H9 (cell line): ENCODE measurements around the gene FOXN1. TPM values are rescaled to one million over a fixed set of nuclear protein-coding genes. Genes with fewer than 3 reads are reported as not detected.
A peak's percentile ranks its signal among the peaks of the same experiment; 100 is the strongest.

Experiments
- DNase-seq: peaks from one replicate; pipeline ENCODE4 v3.0.0-alpha.2; 2017
- H2AFZ ChIP-seq: one replicate; pipeline ENCODE4 v1.6.1; 2013; ENCODE audit warnings: mild to moderate bottlenecking, low read length, control low read depth, moderate library complexity
- H2AK5ac ChIP-seq: 2 replicates; pipeline ENCODE4 v1.6.1; 2013; ENCODE audit warnings: low read length, control low read depth, mixed read lengths; ENCODE audit not compliant: insufficient read length
- H2BK120ac ChIP-seq: one replicate; pipeline ENCODE4 v1.6.1; 2013; ENCODE audit warnings: low read depth, mild to moderate bottlenecking, low read length, control low read depth, inconsistent platforms; ENCODE audit not compliant: poor library complexity, severe bottlenecking
- H2BK12ac ChIP-seq: 2 replicates; pipeline ENCODE4 v1.6.1; 2013; ENCODE audit warnings: low read length, control low read depth, mixed read lengths, low read depth; ENCODE audit not compliant: insufficient read length
- H2BK15ac ChIP-seq: 2 replicates; pipeline ENCODE4 v1.6.1; 2013; ENCODE audit warnings: low read depth, low read length, control low read depth
- H2BK20ac ChIP-seq: one replicate; pipeline ENCODE4 v1.6.1; 2013; ENCODE audit warnings: low read depth, mild to moderate bottlenecking, low read length, control low read depth, inconsistent platforms; ENCODE audit not compliant: poor library complexity, severe bottlenecking
- H2BK5ac ChIP-seq: 2 replicates; pipeline ENCODE4 v1.6.1; 2013; ENCODE audit warnings: low read length, control low read depth, mixed read lengths; ENCODE audit not compliant: insufficient read length
- H3K14ac ChIP-seq: 2 replicates; pipeline ENCODE4 v1.6.1; 2013; ENCODE audit warnings: low read length, control low read depth; ENCODE audit not compliant: insufficient read depth
- H3K18ac ChIP-seq: 2 replicates; pipeline ENCODE4 v1.6.1; 2013; ENCODE audit warnings: low read depth, mild to moderate bottlenecking, mixed read lengths, low read length, control low read depth; ENCODE audit not compliant: insufficient read length
- H3K23ac ChIP-seq: 2 replicates; pipeline ENCODE4 v1.6.1; 2013; ENCODE audit warnings: low read length, control low read depth, mixed read lengths, low read depth; ENCODE audit not compliant: insufficient read length
- H3K23me2 ChIP-seq: 2 replicates; pipeline ENCODE4 v1.6.1; 2013; ENCODE audit warnings: low read depth, mild to moderate bottlenecking, mixed read lengths, low read length, control low read depth; ENCODE audit not compliant: insufficient read length, poor library complexity, severe bottlenecking
- H3K27ac ChIP-seq: 2 replicates; pipeline ENCODE4 v1.5.1; 2013; ENCODE audit warnings: low read length, control low read depth, mixed read lengths, low read depth; ENCODE audit not compliant: insufficient read length
- H3K27me3 ChIP-seq: 2 replicates; pipeline ENCODE4 v1.6.1; 2013; ENCODE audit warnings: low read length, control low read depth, inconsistent platforms; ENCODE audit not compliant: insufficient read depth
- H3K4ac ChIP-seq: 2 replicates; pipeline ENCODE4 v1.6.1; 2013; ENCODE audit warnings: low read depth, mild to moderate bottlenecking, control low read depth, inconsistent platforms, low read length, moderate library complexity
- H3K4me1 ChIP-seq: 2 replicates; pipeline ENCODE4 v1.6.1; 2013; ENCODE audit warnings: low read length, control low read depth, inconsistent platforms; ENCODE audit not compliant: insufficient read depth
- H3K4me2 ChIP-seq: 2 replicates; pipeline ENCODE4 v1.6.1; 2013; ENCODE audit warnings: low read length, control low read depth, mixed read lengths; ENCODE audit not compliant: insufficient read length, insufficient read depth
- H3K56ac ChIP-seq: 2 replicates; pipeline ENCODE4 v1.6.1; 2013; ENCODE audit warnings: low read depth, mild to moderate bottlenecking, mixed read lengths, low read length, control low read depth; ENCODE audit not compliant: insufficient read length
- H3K79me1 ChIP-seq: 2 replicates; pipeline ENCODE4 v1.6.1; 2013; ENCODE audit warnings: low read depth, mild to moderate bottlenecking, moderate library complexity, low read length, control low read depth, inconsistent platforms; ENCODE audit not compliant: insufficient read depth, poor library complexity, severe bottlenecking
- H3K79me2 ChIP-seq: 2 replicates; pipeline ENCODE4 v1.6.1; 2013; ENCODE audit warnings: low read length, control low read depth, inconsistent platforms; ENCODE audit not compliant: insufficient read depth
- H3K9ac ChIP-seq: 2 replicates; pipeline ENCODE4 v1.6.1; 2013; ENCODE audit warnings: low read length, control low read depth, mixed read lengths; ENCODE audit not compliant: insufficient read length; ENCODE audit errors: extremely low read depth
- H3K9me3 ChIP-seq: one replicate; pipeline ENCODE4 v1.6.1; 2013; ENCODE audit warnings: low read depth, low read length, inconsistent platforms; ENCODE audit not compliant: control insufficient read depth
- H3T11ph ChIP-seq: one replicate; pipeline ENCODE4 v1.6.1; 2013; ENCODE audit warnings: mild to moderate bottlenecking, low read length, control low read depth, inconsistent platforms
- H4K20me1 ChIP-seq: one replicate; pipeline ENCODE4 v1.6.1; 2013; ENCODE audit not compliant: control insufficient read depth, insufficient read length, insufficient read depth
- H4K5ac ChIP-seq: 2 replicates; pipeline ENCODE4 v1.6.1; 2013; ENCODE audit warnings: low read depth, mild to moderate bottlenecking, mixed read lengths, low read length, control low read depth; ENCODE audit not compliant: insufficient read length
- H4K8ac ChIP-seq: replicated peaks from 2 replicates; pipeline ENCODE4 v1.6.1; 2013; ENCODE audit warnings: low read length, control low read depth, mixed read lengths, low read depth; ENCODE audit not compliant: insufficient read length
- H4K91ac ChIP-seq: 2 replicates; pipeline ENCODE4 v1.6.1; 2013; ENCODE audit warnings: low read depth, mild to moderate bottlenecking, moderate library complexity, mixed read lengths, low read length, control low read depth; ENCODE audit not compliant: insufficient read length
- H3K27ac Mint-ChIP-seq, 3 experiments: 2 replicates in 2 of 3; 3 replicates in 1 of 3; pipeline ENCODE4 v1.8.0; 2020 to 2021; ENCODE audit warnings: mixed read lengths in 3 of 3, mild to moderate bottlenecking in 1 of 3, moderate library complexity in 1 of 3
- H3K27me3 Mint-ChIP-seq: 2 replicates; pipeline ENCODE4 v1.8.0; 2021; ENCODE audit warnings: low read depth, mild to moderate bottlenecking, moderate library complexity, mixed read lengths
- H3K36me3 Mint-ChIP-seq, 3 experiments: 2 replicates in 2 of 3; 3 replicates in 1 of 3; pipeline ENCODE4 v1.8.0; 2020 to 2021; ENCODE audit warnings: low read depth in 3 of 3, mixed read lengths in 3 of 3; ENCODE audit not compliant: insufficient read depth in 1 of 3
- H3K4me1 Mint-ChIP-seq, 2 experiments: 2 replicates each; pipeline ENCODE4 v1.8.0; 2020; ENCODE audit warnings: mixed read lengths in 2 of 2
- H3K4me3 Mint-ChIP-seq, 2 experiments: 2 replicates in 1 of 2; 3 replicates in 1 of 2; pipeline ENCODE4 v1.8.0; 2020 to 2021; ENCODE audit warnings: mild to moderate bottlenecking in 2 of 2, mixed read lengths in 2 of 2, moderate library complexity in 1 of 2
- H3K9me3 Mint-ChIP-seq, 2 experiments: 2 replicates in 1 of 2; 3 replicates in 1 of 2; pipeline ENCODE4 v1.8.0; 2020; ENCODE audit warnings: mild to moderate bottlenecking in 2 of 2, mixed read lengths in 2 of 2, moderate library complexity in 1 of 2
- CTCF ChIP-seq: fragments of 200-600 bp; sonication (generic); conservative IDR thresholded peaks from 3 replicates; pipeline ENCODE4 v1.8.0; 2021; ENCODE audit warnings: antibody characterized with exemption, mild to moderate bottlenecking
- WGBS: extraction: QIAGEN DNeasy Blood & Tissue Kit; methylation state at CpG from one replicate; pipeline ENCODE4 v1.1.7; 2013; ENCODE audit warnings: missing lambda C conversion rate, low lambda C conversion rate, mixed read lengths; ENCODE audit not compliant: insufficient read length; ENCODE audit errors: extremely low coverage; 5-methylcytosine and 5-hydroxymethylcytosine counted together
- total RNA-seq: library from RNA; stranded (reverse); gene quantifications from 2 replicates; pipeline ENCODE4 v1.2.1, GENCODE V29; 2021

Gene FOXN1
- total RNA-seq, 1 experiment from 2014 or later: not detected

GRCh38 chr17:28570716-28571360, 64.7 kb downstream of the FOXN1 start:
- no peak overlapping the region for H2BK5ac ChIP-seq
- H2BK20ac ChIP-seq: no peak overlapping the region
- H3K14ac ChIP-seq: no peak overlapping the region; the same call in 1 of the 2 replicates
- no peak overlapping the region for H2AFZ ChIP-seq
- H4K8ac ChIP-seq: no peak overlapping the region
- no peaks in the 10 kb centered on the region for H3K79me1 ChIP-seq
- no peaks in the 10 kb centered on the region for H3K27me3 ChIP-seq
- H2BK12ac ChIP-seq: no peak overlapping the region
- no peak overlapping the region for H2BK120ac ChIP-seq
- peak; percentile 80 for DNase-seq
- H2BK15ac ChIP-seq: no peak overlapping the region
- Mint-ChIP-seq H3K4me1 (peaks cover 14 to 26% of the 10 kb centered on the region in 2 experiments), H3K4me3 (peak overlapping the region; percentile 92 to 97), H3K27me3 (peaks cover 7% of the 10 kb centered on the region), H3K27ac (peak overlapping the region in 2 of 3 experiments; percentile 20 to 95; a peak in 3 of 7 replicates), H3K9me3 (no peaks in the 10 kb centered on the region), H3K36me3 (peaks cover 11 to 28% (median 24%) of the 10 kb centered on the region in 3 experiments; a peak in 6 of 7 replicates)
- no peaks in the 10 kb centered on the region for H4K20me1 ChIP-seq
- H3K4me1 ChIP-seq: no peaks in the 10 kb centered on the region
- no peak overlapping the region for H3K23ac ChIP-seq
- no peak for TF ChIP-seq CTCF
- no peak overlapping the region for H3K56ac ChIP-seq
- peak overlapping the region; percentile 18 for H3K9ac ChIP-seq
- no peak overlapping the region for H3K4ac ChIP-seq
- H3K9me3 ChIP-seq: no peaks in the 10 kb centered on the region
- H3K4me2 ChIP-seq: peak overlapping the region; percentile 91
- H3K23me2 ChIP-seq: peaks cover 11% of the 10 kb centered on the region
- H4K5ac ChIP-seq: no peak overlapping the region
- H3T11ph ChIP-seq: no peak overlapping the region
- no CpG with 5 or more reads among the region's 39 CpGs for WGBS
- H4K91ac ChIP-seq: no peak overlapping the region
- H3K27ac ChIP-seq: no peak overlapping the region
- H2AK5ac ChIP-seq: no peak overlapping the region
- no peak overlapping the region for H3K18ac ChIP-seq
- H3K79me2 ChIP-seq: no peaks in the 10 kb centered on the region
